GM18868 (cell line): ENCODE results near the gene FSTL5.

ENCODE experiments used
- ATAC-seq: cut with Tn5 transposase; IDR thresholded peaks from one replicate; pipeline ENCODE4 v1.9.1; 2021; ENCODE audit warnings: mild to moderate bottlenecking, moderate library complexity; ENCODE audit not compliant: unreplicated experiment

The FSTL5 gene

DNA sequence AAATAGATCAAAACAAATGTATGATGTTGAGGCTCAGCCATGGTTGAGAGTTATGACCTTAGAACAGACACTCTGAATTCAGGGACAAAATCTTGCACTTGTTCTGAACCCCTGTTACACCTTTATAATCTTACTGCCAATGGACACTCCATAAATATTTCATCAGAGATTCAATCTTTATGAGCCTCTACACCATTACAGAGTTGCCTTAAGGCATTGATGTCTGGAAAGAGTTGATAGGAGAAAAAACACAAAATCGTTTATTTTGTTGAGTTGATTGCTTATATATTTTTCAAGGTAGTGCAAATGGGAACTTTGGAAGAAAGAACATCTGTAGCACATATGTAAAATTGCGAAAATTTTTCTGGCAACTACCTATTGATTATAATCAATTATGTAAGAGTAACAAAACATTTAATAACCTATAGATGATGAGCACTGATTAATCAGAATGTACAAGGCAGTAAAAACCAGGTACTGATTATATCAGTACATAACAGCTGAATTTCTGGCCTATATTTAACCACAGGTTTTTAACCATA is 568.5 kb downstream of the FSTL5 start:
- no peak for ATAC-seq

DNA sequence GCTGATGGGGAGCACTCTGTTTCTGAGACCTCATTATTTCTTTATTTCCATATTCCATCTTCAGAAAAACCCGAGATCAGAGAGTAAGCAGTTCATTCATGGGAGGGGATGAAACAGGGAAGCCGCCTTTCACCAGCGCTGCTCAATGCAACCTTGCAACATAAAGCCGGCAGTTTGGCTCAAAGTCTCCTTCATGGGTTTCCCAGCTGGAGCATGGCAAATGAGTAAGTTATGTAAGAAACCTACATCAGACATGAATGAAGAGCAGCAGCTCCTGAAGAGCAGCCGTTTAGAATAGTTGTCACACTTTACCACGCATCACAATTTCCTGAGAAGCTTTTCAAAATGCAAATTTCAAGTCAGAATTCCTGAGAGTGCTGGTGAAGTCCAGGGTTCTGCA is 578.8 kb downstream of the FSTL5 start:
- no peak for ATAC-seq

DNA sequence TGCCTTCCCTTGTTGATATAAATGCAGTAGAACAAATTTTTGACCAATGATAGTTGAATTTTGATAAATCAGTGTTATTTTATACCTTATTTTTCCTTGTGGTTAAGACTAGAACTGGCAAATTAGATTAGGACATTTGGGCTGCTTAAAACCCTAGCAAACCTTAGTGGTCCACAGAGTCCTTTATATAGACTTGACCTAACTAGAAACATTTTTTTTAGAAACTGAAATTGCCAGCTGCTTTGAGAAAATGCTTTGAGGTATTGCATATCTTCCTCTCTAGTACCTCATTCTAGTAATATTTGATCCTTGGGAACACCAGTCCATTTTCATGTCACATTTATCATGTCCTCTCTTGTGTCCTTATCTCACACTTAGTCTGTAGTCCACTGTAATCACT is 580.3 kb downstream of the FSTL5 start:
- no peak for ATAC-seq

DNA sequence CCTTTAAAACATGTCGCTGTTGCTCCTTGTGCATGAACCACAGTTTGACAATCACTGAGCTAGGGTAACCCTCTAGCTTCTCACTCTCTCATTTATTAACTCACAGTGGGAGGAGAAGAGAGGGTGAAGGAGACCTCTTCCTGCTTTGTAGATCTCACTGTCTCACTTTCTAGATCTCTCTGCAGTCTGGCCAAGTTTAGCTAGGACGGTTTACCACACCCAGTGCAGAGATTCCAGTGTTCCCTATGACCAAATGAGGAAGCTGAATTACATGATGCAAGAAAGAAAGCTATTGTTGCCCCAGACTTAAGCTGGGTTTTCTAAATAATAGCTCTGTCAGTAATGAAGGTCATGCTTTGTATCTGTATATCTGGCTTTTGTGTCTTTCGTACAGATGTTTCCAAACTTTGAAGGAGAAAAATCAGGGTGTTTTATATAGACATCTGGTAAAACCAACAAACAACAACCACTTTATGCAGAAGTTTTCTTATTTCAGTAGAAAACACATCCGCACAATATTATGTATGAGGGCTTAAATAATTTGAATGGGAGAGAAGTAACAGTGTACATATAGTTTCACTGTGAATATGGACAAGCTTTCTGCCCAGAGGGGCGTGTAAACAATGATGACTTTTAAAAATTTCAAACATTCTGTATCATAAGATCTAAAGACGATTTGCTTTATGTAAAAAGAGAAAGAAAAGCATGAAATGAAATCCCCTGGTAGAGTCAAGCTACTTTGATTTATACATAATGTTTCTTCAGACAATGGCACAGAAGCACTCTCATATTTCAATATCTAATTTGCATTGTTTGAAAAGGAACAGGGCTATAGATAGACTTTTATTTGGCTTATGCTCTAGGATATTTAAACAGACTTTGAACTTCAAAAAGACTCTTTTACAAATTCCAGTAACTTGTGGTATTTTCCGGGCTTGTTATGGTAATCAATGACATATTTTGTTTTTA is 582.3 kb downstream of the FSTL5 start:
- ATAC-seq = no peak

DNA sequence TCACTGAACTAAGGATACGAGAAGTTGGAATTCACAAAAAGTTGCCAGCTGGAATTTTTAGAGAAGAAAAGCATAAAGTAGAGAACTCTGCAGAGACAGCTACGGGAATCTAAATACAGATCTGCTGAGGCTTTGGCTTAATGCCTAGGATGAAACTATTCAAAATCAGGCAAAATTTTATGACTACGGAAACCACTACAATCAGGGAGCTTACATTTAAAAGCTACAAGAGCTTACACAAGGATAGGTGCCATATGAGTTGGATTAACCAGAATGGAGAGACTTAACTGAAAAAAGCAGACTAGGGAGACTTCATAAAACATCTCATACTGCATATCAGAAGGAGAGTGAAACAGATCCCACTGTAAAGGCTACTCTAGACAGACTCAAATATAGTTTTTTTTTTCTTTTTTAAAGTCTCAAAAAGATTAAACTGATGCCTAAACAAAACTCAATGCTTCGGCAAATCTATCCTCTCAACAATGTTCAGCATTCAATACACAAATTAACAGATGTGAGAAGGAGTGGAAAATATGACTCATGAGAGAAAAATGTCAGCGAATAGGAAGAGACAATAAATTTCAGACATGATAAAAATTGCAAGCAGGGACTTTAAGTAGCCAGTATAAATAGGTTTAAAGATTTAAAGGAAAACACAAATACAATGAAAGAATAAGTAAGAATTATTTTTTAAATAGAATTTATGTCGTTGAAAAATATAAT is 586.1 kb downstream of the FSTL5 start:
- no peak for ATAC-seq

DNA sequence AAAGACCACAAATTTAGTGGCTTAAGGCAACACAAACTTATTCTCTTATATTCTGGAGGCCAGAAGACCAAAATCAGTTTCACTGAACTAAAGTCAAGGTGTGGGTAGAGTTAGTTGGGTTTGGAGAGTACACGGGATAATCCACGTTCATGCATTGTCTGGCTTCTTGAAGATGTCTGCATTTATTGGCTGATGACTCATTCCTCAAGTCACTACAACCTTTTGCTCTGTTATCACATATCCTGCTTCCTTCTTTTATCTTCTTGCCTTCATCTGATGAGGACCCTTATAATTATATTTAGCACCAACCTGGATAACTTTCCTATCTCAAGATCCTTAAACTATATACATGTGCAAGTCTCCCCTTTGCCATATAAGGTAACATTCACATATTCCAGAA is 590.0 kb downstream of the FSTL5 start:
- peak; percentile 76 for ATAC-seq

DNA sequence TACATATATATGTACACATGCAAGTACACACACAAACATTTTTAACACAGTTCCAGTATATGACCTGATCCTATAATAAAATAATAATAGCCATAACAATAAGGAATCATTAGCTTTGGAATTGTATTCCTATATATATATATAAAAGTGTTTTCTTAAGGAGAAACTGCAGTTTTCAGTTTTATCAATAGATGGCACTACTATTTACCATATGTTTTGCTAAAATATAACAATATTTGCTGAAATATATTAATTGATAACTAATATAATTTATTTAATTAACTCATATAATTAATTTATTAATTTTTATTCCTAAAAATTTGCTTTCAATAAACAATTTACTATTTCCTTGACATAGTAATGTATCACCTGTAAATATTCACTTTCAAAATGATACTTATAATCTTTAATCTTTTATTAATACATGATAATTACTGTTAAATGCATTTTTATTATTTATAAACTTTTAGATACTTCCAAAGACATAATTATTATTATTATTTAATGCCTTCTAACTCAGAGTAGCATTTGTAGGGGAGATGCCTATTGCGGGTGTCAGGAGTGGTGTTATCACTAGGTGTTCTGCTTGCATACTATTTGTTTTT is 599.5 kb downstream of the FSTL5 start:
- ATAC-seq = no peak

DNA sequence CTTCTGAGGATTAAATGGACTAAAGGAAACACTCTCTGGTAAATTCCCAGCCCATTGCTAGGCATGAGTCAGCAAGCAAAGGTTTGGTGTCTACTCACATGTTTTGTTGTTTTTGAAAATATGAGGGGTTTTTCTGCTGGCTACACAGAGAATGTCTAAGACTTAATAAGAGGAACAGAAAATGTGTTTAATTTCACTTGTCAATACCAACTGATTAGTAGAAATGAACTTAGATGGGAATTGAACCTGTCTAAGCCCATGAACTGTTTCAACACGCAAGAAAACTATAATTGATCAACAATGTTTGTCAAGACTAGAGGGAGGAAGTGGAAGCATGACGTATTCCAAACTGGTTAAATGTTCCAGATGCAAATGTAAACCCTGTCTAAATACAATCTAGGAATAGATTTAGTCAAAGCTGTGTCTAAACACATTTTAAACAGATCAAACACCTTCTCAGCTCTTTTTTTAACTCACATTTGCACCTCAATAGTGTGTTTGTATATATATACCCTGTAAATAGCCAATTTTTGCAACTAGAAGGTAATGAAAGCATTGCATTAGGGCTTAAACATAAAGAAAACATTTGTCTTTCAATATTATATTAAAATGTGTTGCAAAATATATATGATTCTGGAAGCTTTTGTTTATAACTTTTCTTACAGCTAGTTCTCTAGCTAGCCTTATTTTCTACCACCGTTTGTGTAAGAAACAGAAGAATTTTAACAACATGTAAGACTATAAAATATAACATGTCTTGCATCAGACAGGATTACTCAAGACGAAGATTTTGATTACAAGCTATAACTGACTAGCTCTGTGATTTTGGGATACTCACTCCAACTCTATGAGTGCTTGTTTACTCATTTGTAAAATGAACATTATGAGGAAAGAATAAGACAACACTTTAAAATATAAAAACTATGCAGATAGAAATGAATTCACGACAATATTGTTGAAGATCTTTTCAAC is 607.8 kb downstream of the FSTL5 start:
- peak; percentile 88 for ATAC-seq

DNA sequence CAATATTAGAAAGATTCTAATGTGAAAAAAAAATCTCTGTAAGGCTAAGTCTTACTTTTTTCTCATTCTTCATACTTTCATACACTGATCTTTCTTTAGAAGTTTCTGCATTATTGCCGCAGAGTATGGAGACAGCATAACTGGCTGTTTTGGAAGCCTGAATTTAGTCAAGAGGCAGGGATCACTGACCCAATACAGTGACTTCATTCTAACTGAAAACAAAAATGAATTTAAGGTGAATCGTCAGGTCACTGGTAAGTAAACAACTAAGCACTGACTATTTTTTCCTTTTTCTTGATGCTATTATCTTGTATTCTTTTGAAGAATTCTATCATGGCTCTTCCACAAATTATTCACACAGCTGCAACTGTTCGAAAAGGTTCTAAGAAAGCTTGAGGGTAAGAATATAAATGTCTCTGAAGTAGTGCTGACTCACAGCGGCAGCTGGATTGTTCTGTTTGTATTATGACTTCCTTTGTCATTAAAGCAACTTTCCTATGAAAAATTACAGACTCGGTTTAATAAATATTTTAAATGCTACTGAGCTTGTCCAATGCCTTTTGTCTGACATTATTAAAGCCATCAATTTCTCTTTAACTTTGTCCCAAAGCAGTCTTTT is 609.3 kb downstream of the FSTL5 start:
- peak; percentile 41 for ATAC-seq

DNA sequence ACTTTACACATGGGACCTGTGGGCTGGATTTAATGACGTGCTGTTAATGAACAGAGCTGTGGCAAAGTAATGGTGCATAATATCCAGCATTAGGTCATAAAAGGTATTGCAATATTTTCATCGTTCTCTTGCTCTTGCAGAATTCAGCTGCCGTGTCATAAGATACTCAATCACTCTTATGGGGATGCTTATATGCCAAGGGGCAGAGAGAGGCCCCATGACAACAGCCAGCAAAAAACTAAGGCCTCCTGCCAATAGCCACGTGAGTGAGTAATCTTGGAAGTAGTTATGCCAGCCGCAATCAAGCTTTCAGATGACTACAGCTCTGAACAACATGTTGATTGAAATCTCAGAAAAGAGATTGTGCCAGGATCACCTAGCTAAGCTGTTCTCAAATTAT is 616.9 kb downstream of the FSTL5 start:
- no peak for ATAC-seq

DNA sequence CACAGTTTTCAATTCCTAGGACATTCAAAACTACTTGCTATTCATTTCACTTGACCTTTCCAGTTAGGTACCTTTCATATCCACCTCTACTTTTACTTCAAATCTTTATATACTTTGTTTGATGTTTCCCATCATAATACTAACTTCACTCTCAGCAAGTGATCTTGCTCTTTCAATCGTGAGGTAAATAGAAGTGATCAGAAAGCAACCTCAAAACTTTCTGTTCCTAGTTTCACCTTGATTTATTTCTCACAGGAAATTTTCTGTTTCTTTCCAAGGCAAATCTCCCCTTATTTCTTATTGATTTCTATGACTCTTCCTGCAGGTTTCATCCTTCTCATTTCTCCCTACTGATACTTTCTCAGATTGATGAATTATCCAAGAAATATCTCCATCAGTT is 623.5 kb downstream of the FSTL5 start:
- ATAC-seq = peak; percentile 70

DNA sequence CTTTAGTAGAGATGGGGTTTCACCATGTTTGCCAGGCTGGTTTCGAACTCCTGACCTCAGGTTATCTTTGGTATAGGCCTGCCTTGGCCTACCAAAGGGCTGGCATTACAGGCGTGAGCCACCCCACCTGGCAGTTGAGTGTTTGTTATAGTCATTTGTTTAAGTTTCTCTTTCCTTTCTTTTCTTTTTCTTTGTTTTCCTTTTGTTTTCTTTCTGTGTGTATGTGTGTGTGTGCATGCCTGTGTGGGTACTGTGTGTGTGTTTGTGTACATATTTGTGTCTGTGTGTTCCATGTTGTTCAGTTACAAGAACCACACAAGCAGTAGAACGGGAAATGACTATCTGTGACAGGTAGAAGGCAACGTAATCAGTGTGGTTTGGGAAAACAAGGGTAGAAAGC is 624.9 kb downstream of the FSTL5 start:
- ATAC-seq = no peak

DNA sequence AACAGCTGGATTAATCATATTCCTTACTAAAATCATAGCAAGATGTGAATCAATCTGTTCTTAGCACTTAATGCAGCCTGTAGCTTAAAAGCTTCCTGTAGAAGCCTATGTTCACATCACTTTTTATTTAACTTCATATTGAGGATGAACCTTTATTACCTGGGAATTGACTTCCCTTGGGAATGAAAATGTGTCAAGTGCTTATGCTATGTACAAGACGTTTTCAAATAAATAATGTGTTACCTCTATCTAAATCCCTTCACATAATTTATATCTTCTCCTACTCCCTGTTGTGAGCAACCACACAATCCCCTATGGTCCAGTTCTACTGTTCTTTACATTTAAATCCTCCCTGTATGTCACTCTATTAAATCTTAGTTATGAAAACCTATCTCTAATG is 633.1 kb downstream of the FSTL5 start:
- no peak for ATAC-seq

DNA sequence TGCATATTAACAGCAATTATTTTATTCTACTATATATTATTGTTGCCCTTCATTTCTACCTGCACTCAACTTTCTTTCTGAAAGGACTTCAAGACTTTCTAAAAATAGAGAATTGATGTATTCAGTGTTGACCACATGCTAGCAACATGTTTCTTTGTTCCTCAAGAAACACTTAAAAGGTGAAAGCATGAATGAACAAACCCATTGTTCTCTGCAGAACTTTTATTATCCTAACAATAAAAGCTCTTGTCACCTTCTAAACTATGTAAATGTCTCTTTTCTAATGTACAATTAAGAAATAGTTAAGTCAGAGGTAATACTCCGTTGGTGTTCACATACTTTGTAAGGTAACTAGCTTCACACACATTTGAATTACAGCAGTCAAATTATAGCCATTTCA is 638.7 kb downstream of the FSTL5 start:
- ATAC-seq = peak; percentile 63

DNA sequence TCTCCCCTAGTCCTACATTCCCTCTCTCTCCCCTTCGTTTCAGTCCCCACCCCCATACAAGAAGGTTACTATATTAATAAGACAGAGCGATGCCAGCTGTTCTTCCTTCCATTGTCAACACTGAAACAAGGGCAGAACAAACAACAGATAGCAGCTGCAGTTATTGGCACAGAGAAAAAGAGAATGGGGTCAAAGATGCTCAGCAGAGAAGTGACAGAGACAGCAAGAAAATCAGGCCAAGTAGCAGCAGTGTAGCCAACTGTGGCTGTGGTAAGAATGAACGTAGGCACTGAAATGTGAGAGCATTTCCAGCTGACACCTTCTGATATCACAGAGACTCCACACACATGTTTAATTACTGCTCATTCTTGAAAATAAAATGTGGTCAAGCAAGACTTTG is 641.8 kb downstream of the FSTL5 start:
- ATAC-seq = peak; percentile 53

DNA sequence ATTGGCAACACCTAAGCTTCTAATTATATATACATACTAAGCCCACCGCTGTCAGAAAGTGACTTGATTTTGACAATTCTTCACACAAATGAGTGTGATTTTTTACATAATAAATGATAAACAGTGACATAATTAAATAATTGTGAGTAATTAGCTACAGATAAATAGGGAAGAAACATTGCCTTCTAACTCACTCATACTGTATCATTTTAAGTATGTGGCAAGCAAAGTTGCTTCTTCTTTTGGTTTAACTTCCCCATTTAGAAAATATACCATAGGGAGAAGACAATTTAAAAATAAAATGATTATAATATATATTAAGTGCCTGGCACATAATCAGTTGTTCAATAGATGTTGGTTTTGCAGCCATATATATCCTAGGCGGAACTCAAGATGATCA is 644.2 kb downstream of the FSTL5 start:
- ATAC-seq = no peak

DNA sequence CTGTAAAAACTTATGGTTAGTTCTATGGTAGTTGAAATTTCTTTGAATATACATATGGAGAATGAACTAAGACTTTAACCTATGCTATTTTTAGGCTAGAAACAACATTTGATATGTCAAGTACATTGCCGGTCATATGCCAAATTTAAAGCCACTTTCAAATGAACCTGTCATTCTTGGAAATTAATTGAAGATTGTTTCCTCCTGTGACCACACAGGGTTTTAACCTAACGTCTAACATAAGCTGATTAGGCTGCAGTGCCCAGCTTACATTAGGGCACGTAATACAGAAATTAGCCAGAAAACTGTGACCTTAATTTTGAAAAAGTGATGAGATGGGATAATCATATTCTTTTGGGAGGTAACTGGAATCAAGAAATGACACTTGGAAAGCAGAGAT is 645.9 kb downstream of the FSTL5 start:
- no peak for ATAC-seq

DNA sequence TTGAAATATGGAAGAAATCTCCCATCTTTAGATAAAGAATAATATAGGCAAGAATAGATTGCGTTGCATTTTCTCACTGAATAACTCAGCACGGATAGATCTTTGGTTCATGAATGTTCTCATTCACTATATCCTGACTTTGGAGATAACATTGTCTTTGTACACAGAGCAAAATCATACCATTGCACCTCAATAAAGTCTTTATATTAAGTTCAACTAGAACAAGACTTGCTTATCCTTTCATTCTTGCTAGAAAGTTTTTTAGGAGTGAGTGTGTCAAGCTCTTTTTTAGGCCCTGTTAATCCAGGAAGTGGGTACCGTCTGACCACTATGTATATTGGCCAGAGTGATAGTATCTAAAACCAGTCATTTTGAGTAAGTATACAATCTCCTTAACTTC is 658.7 kb downstream of the FSTL5 start:
- ATAC-seq = no peak

DNA sequence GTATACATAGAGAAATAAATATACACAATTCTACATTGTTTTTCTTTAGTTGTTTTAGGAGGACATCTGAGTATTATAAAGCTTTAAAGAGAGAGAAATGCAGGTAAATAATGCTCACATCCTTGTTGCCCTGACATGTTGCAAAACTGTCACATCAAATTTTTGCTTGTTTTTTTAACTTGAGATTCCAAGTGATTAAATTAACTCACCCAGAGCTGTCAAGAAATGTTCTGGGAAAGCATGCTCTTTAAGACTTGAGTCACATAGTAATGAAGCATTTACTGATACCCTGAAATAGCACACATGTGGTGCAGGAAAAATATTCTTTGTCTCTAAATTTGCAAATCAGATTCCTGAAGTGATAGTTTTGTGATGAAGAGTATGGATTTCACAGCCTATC is 665.6 kb downstream of the FSTL5 start:
- ATAC-seq = no peak

DNA sequence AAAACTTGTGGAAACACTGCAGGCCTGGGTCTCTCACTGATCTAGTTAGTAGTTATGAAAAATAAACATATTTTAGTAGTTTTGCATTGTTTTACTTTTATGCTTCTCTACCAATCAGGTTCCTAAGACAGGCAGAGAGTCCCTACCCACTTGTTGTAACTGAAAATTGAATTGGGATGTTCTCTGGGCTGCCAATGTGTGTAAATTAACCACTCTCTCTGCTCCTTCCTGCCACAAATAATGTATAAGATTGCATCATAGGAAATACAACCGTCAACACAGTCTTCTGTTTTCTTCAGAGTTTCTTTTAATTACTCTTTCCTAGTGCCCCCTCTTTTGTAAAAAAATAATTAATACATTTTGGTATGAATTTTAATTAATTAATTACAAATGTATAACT is 677.3 kb downstream of the FSTL5 start:
- no peak for ATAC-seq
